Body of pancreas (tissue), 4 donors: ENCODE results near the gene BLID. TPM values are rescaled to one million over a fixed set of nuclear protein-coding genes. Genes with fewer than 3 reads are reported as not detected.

Experiments
- ATAC-seq: fragments of 150-250 bp; one replicate; pipeline ENCODE4 v1.9.1; 2016
- DNase-seq, 4 donors: peaks; one replicate each; pipeline ENCODE4 v3.0.0-alpha.2; 2019
- H3K27ac ChIP-seq, 4 donors: fragments of 200-600 bp; sonication (generic); 1 replicate in 3 of 4; 2 replicates in 1 of 4; pipeline versions ENCODE4 v1.5.1 to v1.6.1; 2016 to 2019; ENCODE audit warnings: mild to moderate bottlenecking in 1 of 4, mixed read lengths in 1 of 4, moderate library complexity in 1 of 4
- H3K27me3 ChIP-seq, 2 donors: fragments of 200-600 bp; sonication (generic); one replicate each; pipeline ENCODE4 v1.6.0; 2016; ENCODE audit warnings: mild to moderate bottlenecking in 1 of 2
- H3K36me3 ChIP-seq, 2 donors: fragments of 200-600 bp; sonication (generic); replicated peaks in 1 of 2; 2 replicates each; pipeline ENCODE4 v1.5.1; 2016; ENCODE audit warnings: low read depth in 2 of 2; ENCODE audit not compliant: insufficient read depth in 1 of 2
- H3K4me1 ChIP-seq: fragments of 200-600 bp; sonication (generic); one replicate; pipeline ENCODE4 v1.6.0; 2016
- H3K4me3 ChIP-seq, 2 donors: fragments of 200-600 bp; sonication (generic); 1 replicate in 1 of 2; 2 replicates in 1 of 2; pipeline ENCODE4 v1.5.1; 2016 to 2019
- H3K9me3 ChIP-seq, 3 donors: fragments of 200-600 bp; sonication (generic); 1 replicate in 2 of 3; 2 replicates in 1 of 3; pipeline ENCODE4 v1.5.1; 2016
- CTCF ChIP-seq, 7 experiments: fragments of 450-650 bp in 4 of 7; fragments of 200-600 bp in 3 of 7; sonication (generic) in 3 of 7; IDR thresholded peaks; one replicate each; pipeline ENCODE4 v1.5.1; 2016 to 2019; ENCODE audit warnings: antibody characterized with exemption in 7 of 7
- POLR2A ChIP-seq, 3 donors: fragments of 450-650 bp; IDR thresholded peaks; one replicate each; pipeline ENCODE4 v1.6.1; 2016; ENCODE audit warnings: antibody characterized with exemption in 3 of 3, mild to moderate bottlenecking in 2 of 3
- WGBS, 2 donors: methylation state at CpG; one replicate each; pipeline ENCODE4 v1.1.5; 2017; 5-methylcytosine and 5-hydroxymethylcytosine counted together
- intact Hi-C: fragments of 100-400 bp; cut with DNase I; formaldehyde crosslinking; loops from one replicate; pipeline ENCODE4 v1.15.1; 2023
- total RNA-seq, 2 donors: library from RNA; depleted of rRNA; stranded (reverse); fragments of >200 nt; gene quantifications; one replicate each; pipeline ENCODE4 v1.1.0, GENCODE V29; 2016

Gene BLID
- total RNA-seq, 2 donors from 2014 or later: not detected

DNA sequence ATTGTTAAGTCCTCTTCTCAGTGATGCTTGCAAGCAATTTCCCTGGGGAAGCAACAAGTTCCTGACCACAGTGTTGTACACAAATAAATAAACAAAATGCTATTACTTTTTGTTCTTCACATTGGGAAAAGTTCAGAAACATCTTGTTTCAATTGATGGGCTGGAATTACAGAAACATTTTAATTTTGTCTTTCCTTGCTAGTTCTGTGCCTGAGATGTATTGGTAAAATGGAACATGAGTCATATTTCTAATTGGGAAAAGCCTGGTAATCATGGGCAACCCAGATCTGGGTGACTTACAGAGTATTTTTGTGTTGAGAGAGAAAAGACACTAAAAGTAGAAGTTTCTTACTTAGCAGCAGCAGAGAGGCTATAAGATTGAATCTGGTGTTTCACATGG is 576 bp upstream of the BLID start:
- intact Hi-C loops: no loop called here
- Histone ChIP-seq H3K4me1 (no peaks in the 10 kb centered on the region), H3K27me3 (no peaks in the 10 kb centered on the region), H3K4me3 (no peak overlapping the region), H3K27ac (no peak overlapping the region), H3K36me3 (no peaks in the 10 kb centered on the region), H3K9me3 (no peaks in the 10 kb centered on the region)
- TF ChIP-seq CTCF (IDR thresholded peaks at IDR 0.05): no peak
- TF ChIP-seq POLR2A (IDR thresholded peaks at IDR 0.05): no peak
- DNase-seq: no peak
- no peak for ATAC-seq

DNA sequence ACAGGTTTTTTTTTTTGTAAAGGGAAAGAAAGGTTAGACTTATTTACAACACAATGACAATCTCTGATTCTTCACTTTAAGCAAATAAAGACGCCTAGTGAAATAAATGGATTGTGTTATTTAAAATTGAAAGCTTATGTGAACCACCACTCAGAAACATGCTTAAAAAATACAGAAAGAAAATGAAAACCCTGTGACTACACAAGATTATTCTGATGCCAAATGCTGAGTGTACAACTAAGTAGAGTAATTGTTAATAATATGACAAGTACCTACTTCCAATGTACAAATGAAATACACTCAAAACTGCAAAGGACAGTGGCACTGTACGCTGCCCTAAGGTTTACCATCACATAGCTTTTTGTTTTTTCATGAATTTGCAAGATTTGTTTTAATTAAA is 1.0 kb downstream of the BLID start:
- DNase-seq (no peak), ATAC-seq (no peak)
- TF ChIP-seq POLR2A (IDR thresholded peaks at IDR 0.05) (no peak), CTCF (IDR thresholded peaks at IDR 0.05) (no peak)
- H3K4me1 ChIP-seq: no peaks in the 10 kb centered on the region
- WGBS, 2 donors: 62 to 64% methylated on average over 2 of the region's 2 CpGs
- intact Hi-C loops: no loop called here
- H3K4me3 ChIP-seq: no peak overlapping the region
- H3K27me3 ChIP-seq: no peaks in the 10 kb centered on the region
- no peaks in the 10 kb centered on the region for H3K36me3 ChIP-seq
- no peaks in the 10 kb centered on the region for H3K9me3 ChIP-seq
- H3K27ac ChIP-seq: no peak overlapping the region

GRCh38 chr11:122113836-122114825 is 1.9 kb downstream of the BLID start:
- Histone ChIP-seq H3K9me3 (no peaks in the 10 kb centered on the region), H3K27me3 (no peaks in the 10 kb centered on the region), H3K27ac (peak overlapping the region in 1 of 4 donors; percentile 3), H3K4me3 (no peak overlapping the region), H3K36me3 (no peaks in the 10 kb centered on the region), H3K4me1 (no peaks in the 10 kb centered on the region)
- ATAC-seq (peak; percentile 42), DNase-seq (no peak)
- intact Hi-C loops: no loop called here
- TF ChIP-seq CTCF (IDR thresholded peaks at IDR 0.05) (peak in 1 of 7 experiments; percentile 3), POLR2A (IDR thresholded peaks at IDR 0.05) (no peak)
- 49 to 50% methylated on average over 8 of the region's 8 CpGs for WGBS, 2 donors

DNA sequence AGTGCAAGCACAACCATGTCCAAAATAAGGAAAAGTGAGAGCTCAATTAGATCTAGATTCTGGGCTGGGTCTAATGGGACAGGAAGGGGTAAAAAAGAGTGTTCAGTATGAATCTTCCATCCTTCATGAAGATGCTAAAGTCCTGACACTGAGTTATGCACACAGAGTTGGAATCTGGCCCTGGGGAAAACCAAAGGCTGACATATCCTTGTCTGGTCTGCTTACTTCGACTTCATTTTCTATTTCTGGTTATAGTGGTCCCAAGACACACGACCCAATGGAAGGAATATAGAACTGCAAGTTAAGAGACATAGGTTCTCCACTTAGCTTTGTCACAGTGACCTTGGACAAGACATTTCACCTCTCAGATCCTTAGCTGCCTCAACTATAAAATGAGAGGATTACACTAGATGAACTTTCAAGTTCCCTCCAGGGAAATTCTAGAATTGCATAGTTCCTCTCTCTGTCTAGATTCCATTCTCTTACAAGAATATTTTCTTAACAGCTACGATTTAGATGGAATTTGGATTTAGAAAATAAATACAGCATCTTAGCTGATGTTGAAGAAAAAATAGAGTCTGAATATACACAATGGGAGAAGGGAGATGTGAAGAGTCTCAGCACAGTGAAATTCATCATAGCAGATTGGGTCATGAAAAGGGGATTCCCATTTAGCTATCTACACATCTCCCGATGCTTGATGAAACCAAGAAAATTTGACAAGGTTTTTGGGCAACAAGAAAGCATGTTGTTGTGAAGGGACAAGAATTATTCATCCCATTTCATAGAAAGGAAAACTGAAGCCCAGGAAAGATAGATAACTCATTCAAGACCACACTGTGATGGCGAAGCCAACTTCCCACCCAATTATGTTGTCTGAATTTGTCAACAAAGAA is 3.3 kb downstream of the BLID start:
- Histone ChIP-seq H3K9me3 (no peaks in the 10 kb centered on the region), H3K4me3 (no peak overlapping the region), H3K4me1 (no peaks in the 10 kb centered on the region), H3K27me3 (no peaks in the 10 kb centered on the region), H3K27ac (no peak overlapping the region), H3K36me3 (no peaks in the 10 kb centered on the region)
- DNase-seq (no peak), ATAC-seq (no peak)
- TF ChIP-seq CTCF (IDR thresholded peaks at IDR 0.05) (no peak), POLR2A (IDR thresholded peaks at IDR 0.05) (no peak)
- WGBS, 2 donors: 56 to 72% methylated on average over 5 of the region's 5 CpGs
- intact Hi-C loops: no loop called here
